HEK293 (cell line): Measurements from ENCODE around the gene EIF5A2.

Experiments
- GFI1B ChIP-seq: fragments of 450-650 bp; formaldehyde crosslinking; IDR thresholded peaks from 2 replicates; pipeline ENCODE4 v1.5.1; 2016; ENCODE audit warnings: missing biosample characterization, missing genetic modification characterization
- GLI4 ChIP-seq: fragments of 450-650 bp; formaldehyde crosslinking; IDR thresholded peaks from 2 replicates; pipeline ENCODE4 v1.5.1; 2016; ENCODE audit warnings: missing biosample characterization, missing genetic modification characterization
- KLF9 ChIP-seq: fragments of 450-650 bp; formaldehyde crosslinking; IDR thresholded peaks from 2 replicates; pipeline ENCODE4 v1.5.1; 2016; ENCODE audit warnings: missing biosample characterization, missing genetic modification characterization, low read depth
- MZF1 ChIP-seq: fragments of 450-650 bp; formaldehyde crosslinking; IDR thresholded peaks from 2 replicates; pipeline ENCODE4 v1.5.1; 2017; ENCODE audit warnings: missing biosample characterization, missing genetic modification characterization, borderline replicate concordance
- OSR2 ChIP-seq: fragments of 450-650 bp; formaldehyde crosslinking; IDR thresholded peaks from 2 replicates; pipeline ENCODE4 v1.5.1; 2016; ENCODE audit warnings: missing biosample characterization, missing genetic modification characterization
- PRDM1 ChIP-seq: fragments of 450-650 bp; formaldehyde crosslinking; IDR thresholded peaks from 2 replicates; pipeline ENCODE4; 2016; ENCODE audit warnings: missing biosample characterization, missing genetic modification characterization
- REPIN1 ChIP-seq: fragments of 450-650 bp; formaldehyde crosslinking; IDR thresholded peaks from 2 replicates; pipeline ENCODE4 v1.5.1; 2017; ENCODE audit warnings: missing biosample characterization, missing genetic modification characterization, low read depth
- YY1 ChIP-seq: fragments of 450-650 bp; formaldehyde crosslinking; IDR thresholded peaks from 2 replicates; pipeline ENCODE4 v1.5.1; 2018; ENCODE audit warnings: missing biosample characterization, missing genetic modification characterization
- ZBTB1 ChIP-seq: fragments of 450-650 bp; formaldehyde crosslinking; IDR thresholded peaks from 2 replicates; pipeline ENCODE4 v1.5.1; 2016; ENCODE audit warnings: missing biosample characterization, missing genetic modification characterization
- ZBTB17 ChIP-seq: fragments of 450-650 bp; formaldehyde crosslinking; IDR thresholded peaks from 2 replicates; pipeline ENCODE4 v1.5.1; 2016; ENCODE audit warnings: missing biosample characterization, missing genetic modification characterization
- ZNF174 ChIP-seq: fragments of 450-650 bp; formaldehyde crosslinking; IDR thresholded peaks from 2 replicates; pipeline ENCODE4 v1.5.0; 2017; ENCODE audit warnings: missing biosample characterization, mild to moderate bottlenecking, missing genetic modification characterization
- ZNF175 ChIP-seq: fragments of 450-650 bp; formaldehyde crosslinking; IDR thresholded peaks from 2 replicates; pipeline ENCODE4 v1.5.1; 2016; ENCODE audit warnings: missing biosample characterization, missing genetic modification characterization
- ZNF19 ChIP-seq: fragments of 450-650 bp; formaldehyde crosslinking; IDR thresholded peaks from 2 replicates; pipeline ENCODE4; 2016; ENCODE audit warnings: missing biosample characterization, missing genetic modification characterization, low read depth
- ZNF501 ChIP-seq: fragments of 450-650 bp; formaldehyde crosslinking; IDR thresholded peaks from 2 replicates; pipeline ENCODE4 v1.5.1; 2016; ENCODE audit warnings: missing biosample characterization, missing genetic modification characterization
- ZNF510 ChIP-seq: fragments of 450-650 bp; formaldehyde crosslinking; IDR thresholded peaks from 2 replicates; pipeline ENCODE4 v1.5.1; 2018; ENCODE audit warnings: mild to moderate bottlenecking, missing genetic modification characterization, missing biosample characterization; ENCODE audit not compliant: insufficient replicate concordance
- ZNF600 ChIP-seq: fragments of 450-650 bp; formaldehyde crosslinking; IDR thresholded peaks from 2 replicates; pipeline ENCODE4 v1.5.1; 2016; ENCODE audit warnings: missing biosample characterization, missing genetic modification characterization
- ZNF660 ChIP-seq: fragments of 450-650 bp; IDR thresholded peaks from 2 replicates; pipeline ENCODE4 v1.5.1; 2018; ENCODE audit warnings: missing biosample characterization, mild to moderate bottlenecking, missing genetic modification characterization
- ZNF701 ChIP-seq: fragments of 450-650 bp; formaldehyde crosslinking; IDR thresholded peaks from 2 replicates; pipeline ENCODE4 v1.5.1; 2016; ENCODE audit warnings: missing biosample characterization, missing genetic modification characterization
- ZNF76 ChIP-seq: fragments of 450-650 bp; formaldehyde crosslinking; IDR thresholded peaks from 2 replicates; pipeline ENCODE4; 2016; ENCODE audit warnings: low read depth, missing biosample characterization, missing genetic modification characterization, borderline replicate concordance
- ZSCAN30 ChIP-seq: fragments of 450-650 bp; IDR thresholded peaks from 2 replicates; pipeline ENCODE4 v1.5.1; 2018; ENCODE audit warnings: missing biosample characterization, mild to moderate bottlenecking, missing genetic modification characterization, moderate library complexity
- ZXDB ChIP-seq: fragments of 450-650 bp; formaldehyde crosslinking; IDR thresholded peaks from 2 replicates; pipeline ENCODE4 v1.5.1; 2016; ENCODE audit warnings: missing biosample characterization, missing genetic modification characterization
- TF ChIP-seq, protein P1 (sequence below): fragments of 450-650 bp; formaldehyde crosslinking; IDR thresholded peaks from 2 replicates; pipeline ENCODE4 v1.5.1; 2016; ENCODE audit warnings: missing biosample characterization, missing genetic modification characterization
- TF ChIP-seq, protein P2 (sequence below): fragments of 450-650 bp; formaldehyde crosslinking; IDR thresholded peaks from 2 replicates; pipeline ENCODE4 v1.5.1; 2016; ENCODE audit warnings: missing biosample characterization, missing genetic modification characterization
- TF ChIP-seq, protein P3 (sequence below): fragments of 450-650 bp; formaldehyde crosslinking; IDR thresholded peaks from 2 replicates; pipeline ENCODE4 v1.5.1; 2017; ENCODE audit warnings: missing biosample characterization, missing genetic modification characterization
- TF ChIP-seq, protein P4 (sequence below): fragments of 450-650 bp; formaldehyde crosslinking; IDR thresholded peaks from 2 replicates; pipeline ENCODE4 v1.5.1; 2017; ENCODE audit warnings: missing biosample characterization, mild to moderate bottlenecking, missing genetic modification characterization, moderate library complexity
- TF ChIP-seq, protein P5 (sequence below): fragments of 450-650 bp; formaldehyde crosslinking; IDR thresholded peaks from 2 replicates; pipeline ENCODE4 v1.5.1; 2016; ENCODE audit warnings: missing biosample characterization, missing genetic modification characterization

EIF5A2 gene

DNA sequence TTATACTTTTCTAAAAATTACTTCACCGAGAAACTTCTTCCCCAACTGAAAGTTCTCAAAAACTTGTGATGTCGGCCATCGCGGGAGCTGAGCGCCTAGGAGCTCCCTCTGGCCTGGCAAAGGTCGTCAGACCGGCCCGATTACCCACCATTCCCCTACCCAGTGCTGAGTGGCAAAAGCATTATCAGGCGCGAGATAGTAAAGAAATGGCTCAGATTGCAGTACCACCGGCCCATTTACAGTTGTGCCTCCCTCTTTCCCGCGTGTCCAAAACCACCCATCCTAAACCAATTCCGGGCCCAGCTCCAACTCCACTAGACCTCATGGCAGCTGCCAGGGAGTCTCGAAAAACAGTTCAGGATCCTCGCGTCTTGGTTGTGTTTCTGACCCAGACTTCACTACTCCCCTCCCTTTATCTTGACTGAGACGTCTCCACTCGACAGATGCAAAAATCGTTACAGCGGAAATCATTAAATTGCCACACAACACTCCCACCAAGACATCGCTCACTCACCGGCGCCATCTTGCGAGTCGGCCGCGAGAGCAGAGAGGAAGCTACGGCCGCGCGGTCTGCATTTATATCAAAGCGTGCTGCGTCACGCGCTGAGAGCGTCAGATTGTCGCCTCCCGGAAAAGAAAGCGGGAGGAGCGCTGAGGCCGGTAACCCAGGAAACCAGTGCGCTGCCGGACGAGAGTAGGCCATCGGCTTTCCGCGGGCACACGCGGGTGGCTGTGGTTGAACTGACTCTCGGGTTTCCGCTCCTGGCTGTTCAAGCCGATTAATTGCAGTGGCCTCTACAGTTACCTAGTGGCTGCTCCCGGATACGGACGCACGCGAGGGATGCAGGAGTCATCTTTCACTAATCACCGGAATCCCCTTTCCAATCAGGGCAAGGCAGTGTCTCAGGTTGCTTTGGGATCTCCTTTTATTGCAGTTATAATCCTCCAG is 38.5 kb downstream of the EIF5A2 start, which contains the start of gene RPL22L1 (continued):
- TF ChIP-seq, protein P1, sequence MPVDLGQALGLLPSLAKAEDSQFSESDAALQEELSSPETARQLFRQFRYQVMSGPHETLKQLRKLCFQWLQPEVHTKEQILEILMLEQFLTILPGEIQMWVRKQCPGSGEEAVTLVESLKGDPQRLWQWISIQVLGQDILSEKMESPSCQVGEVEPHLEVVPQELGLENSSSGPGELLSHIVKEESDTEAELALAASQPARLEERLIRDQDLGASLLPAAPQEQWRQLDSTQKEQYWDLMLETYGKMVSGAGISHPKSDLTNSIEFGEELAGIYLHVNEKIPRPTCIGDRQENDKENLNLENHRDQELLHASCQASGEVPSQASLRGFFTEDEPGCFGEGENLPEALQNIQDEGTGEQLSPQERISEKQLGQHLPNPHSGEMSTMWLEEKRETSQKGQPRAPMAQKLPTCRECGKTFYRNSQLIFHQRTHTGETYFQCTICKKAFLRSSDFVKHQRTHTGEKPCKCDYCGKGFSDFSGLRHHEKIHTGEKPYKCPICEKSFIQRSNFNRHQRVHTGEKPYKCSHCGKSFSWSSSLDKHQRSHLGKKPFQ (tag by site-specific recombination) = no peak
- TF ChIP-seq PRDM1 (tag by site-specific recombination) (peak; percentile 66; the same call in 1 of the 2 replicates), ZNF510 (tag by site-specific recombination) (no peak), OSR2 (tag by site-specific recombination) (peak; percentile 88), KLF9 (tag by site-specific recombination) (peak; percentile 16; the same call in 1 of the 2 replicates), ZXDB (tag by site-specific recombination) (peak; percentile 61), ZNF174 (no peak), ZBTB17 (tag by site-specific recombination) (peak; percentile 99), YY1 (peak; percentile 90), GLI4 (tag by site-specific recombination) (0 out of 2 replicates have a peak, but pooled peaks have one; percentile 41), MZF1 (peak; percentile 80; the same call in 1 of the 2 replicates), ZNF501 (peak; percentile 24; the same call in 1 of the 2 replicates), ZSCAN30 (peak; percentile 3; the same call in 1 of the 2 replicates), ZNF701 (no peak), ZNF600 (tag by site-specific recombination) (peak; percentile 75; the same call in 1 of the 2 replicates), REPIN1 (tag by site-specific recombination) (peak; percentile 66; the same call in 1 of the 2 replicates), ZNF660 (tag by site-specific recombination) (peak; percentile 72), ZNF175 (tag by site-specific recombination) (no peak), GFI1B (tag by site-specific recombination) (0 out of 2 replicates have a peak, but pooled peaks have one; percentile 17), ZNF76 (tag by site-specific recombination) (peak; percentile 78), ZNF19 (no peak), ZBTB1 (tag by site-specific recombination) (0 out of 2 replicates have a peak, but pooled peaks have one; percentile 14)
- TF ChIP-seq, protein P2, sequence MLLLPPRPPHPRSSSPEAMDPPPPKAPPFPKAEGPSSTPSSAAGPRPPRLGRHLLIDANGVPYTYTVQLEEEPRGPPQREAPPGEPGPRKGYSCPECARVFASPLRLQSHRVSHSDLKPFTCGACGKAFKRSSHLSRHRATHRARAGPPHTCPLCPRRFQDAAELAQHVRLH (tag by site-specific recombination) = peak; percentile 33; the same call in 1 of the 2 replicates
- TF ChIP-seq, protein P3, sequence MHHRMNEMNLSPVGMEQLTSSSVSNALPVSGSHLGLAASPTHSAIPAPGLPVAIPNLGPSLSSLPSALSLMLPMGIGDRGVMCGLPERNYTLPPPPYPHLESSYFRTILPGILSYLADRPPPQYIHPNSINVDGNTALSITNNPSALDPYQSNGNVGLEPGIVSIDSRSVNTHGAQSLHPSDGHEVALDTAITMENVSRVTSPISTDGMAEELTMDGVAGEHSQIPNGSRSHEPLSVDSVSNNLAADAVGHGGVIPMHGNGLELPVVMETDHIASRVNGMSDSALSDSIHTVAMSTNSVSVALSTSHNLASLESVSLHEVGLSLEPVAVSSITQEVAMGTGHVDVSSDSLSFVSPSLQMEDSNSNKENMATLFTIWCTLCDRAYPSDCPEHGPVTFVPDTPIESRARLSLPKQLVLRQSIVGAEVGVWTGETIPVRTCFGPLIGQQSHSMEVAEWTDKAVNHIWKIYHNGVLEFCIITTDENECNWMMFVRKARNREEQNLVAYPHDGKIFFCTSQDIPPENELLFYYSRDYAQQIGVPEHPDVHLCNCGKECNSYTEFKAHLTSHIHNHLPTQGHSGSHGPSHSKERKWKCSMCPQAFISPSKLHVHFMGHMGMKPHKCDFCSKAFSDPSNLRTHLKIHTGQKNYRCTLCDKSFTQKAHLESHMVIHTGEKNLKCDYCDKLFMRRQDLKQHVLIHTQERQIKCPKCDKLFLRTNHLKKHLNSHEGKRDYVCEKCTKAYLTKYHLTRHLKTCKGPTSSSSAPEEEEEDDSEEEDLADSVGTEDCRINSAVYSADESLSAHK (tag by site-specific recombination) = no peak
- TF ChIP-seq, protein P4, sequence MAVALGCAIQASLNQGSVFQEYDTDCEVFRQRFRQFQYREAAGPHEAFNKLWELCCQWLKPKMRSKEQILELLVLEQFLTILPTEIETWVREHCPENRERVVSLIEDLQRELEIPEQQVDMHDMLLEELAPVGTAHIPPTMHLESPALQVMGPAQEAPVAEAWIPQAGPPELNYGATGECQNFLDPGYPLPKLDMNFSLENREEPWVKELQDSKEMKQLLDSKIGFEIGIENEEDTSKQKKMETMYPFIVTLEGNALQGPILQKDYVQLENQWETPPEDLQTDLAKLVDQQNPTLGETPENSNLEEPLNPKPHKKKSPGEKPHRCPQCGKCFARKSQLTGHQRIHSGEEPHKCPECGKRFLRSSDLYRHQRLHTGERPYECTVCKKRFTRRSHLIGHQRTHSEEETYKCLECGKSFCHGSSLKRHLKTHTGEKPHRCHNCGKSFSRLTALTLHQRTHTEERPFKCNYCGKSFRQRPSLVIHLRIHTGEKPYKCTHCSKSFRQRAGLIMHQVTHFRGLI = no peak; the same call in 1 of the 2 replicates
- TF ChIP-seq, protein P5, sequence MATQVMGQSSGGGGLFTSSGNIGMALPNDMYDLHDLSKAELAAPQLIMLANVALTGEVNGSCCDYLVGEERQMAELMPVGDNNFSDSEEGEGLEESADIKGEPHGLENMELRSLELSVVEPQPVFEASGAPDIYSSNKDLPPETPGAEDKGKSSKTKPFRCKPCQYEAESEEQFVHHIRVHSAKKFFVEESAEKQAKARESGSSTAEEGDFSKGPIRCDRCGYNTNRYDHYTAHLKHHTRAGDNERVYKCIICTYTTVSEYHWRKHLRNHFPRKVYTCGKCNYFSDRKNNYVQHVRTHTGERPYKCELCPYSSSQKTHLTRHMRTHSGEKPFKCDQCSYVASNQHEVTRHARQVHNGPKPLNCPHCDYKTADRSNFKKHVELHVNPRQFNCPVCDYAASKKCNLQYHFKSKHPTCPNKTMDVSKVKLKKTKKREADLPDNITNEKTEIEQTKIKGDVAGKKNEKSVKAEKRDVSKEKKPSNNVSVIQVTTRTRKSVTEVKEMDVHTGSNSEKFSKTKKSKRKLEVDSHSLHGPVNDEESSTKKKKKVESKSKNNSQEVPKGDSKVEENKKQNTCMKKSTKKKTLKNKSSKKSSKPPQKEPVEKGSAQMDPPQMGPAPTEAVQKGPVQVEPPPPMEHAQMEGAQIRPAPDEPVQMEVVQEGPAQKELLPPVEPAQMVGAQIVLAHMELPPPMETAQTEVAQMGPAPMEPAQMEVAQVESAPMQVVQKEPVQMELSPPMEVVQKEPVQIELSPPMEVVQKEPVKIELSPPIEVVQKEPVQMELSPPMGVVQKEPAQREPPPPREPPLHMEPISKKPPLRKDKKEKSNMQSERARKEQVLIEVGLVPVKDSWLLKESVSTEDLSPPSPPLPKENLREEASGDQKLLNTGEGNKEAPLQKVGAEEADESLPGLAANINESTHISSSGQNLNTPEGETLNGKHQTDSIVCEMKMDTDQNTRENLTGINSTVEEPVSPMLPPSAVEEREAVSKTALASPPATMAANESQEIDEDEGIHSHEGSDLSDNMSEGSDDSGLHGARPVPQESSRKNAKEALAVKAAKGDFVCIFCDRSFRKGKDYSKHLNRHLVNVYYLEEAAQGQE (tag by site-specific recombination) = 0 out of 2 replicates have a peak, but pooled peaks have one; percentile 5
